NB4 (cell line): Measurements from ENCODE around the gene AP3B1.

Source experiments
- DNase-seq: peaks from one replicate; pipeline ENCODE4 v3.0.0; 2010; ENCODE audit warnings: low read depth
- H3K4me3 ChIP-seq: one replicate; pipeline ENCODE4 v1.5.1; 2011; ENCODE audit warnings: mild to moderate bottlenecking, low read depth, low read length, moderate library complexity
- CTCF ChIP-seq: IDR thresholded peaks from one replicate; pipeline ENCODE4 v1.5.1; 2012; ENCODE audit warnings: low read depth, low read length
- MAX ChIP-seq: IDR thresholded peaks from 2 replicates; pipeline ENCODE4 v1.6.1; 2011; ENCODE audit warnings: low read depth, low read length
- MYC ChIP-seq: IDR thresholded peaks from 2 replicates; pipeline ENCODE4 v1.6.1; 2011; ENCODE audit warnings: low read depth, low read length
- POLR2A ChIP-seq: IDR thresholded peaks from 2 replicates; pipeline ENCODE4 v1.6.1; 2011; ENCODE audit warnings: mild to moderate bottlenecking; ENCODE audit not compliant: insufficient read length; ENCODE audit errors: extremely low read depth

The AP3B1 gene

DNA sequence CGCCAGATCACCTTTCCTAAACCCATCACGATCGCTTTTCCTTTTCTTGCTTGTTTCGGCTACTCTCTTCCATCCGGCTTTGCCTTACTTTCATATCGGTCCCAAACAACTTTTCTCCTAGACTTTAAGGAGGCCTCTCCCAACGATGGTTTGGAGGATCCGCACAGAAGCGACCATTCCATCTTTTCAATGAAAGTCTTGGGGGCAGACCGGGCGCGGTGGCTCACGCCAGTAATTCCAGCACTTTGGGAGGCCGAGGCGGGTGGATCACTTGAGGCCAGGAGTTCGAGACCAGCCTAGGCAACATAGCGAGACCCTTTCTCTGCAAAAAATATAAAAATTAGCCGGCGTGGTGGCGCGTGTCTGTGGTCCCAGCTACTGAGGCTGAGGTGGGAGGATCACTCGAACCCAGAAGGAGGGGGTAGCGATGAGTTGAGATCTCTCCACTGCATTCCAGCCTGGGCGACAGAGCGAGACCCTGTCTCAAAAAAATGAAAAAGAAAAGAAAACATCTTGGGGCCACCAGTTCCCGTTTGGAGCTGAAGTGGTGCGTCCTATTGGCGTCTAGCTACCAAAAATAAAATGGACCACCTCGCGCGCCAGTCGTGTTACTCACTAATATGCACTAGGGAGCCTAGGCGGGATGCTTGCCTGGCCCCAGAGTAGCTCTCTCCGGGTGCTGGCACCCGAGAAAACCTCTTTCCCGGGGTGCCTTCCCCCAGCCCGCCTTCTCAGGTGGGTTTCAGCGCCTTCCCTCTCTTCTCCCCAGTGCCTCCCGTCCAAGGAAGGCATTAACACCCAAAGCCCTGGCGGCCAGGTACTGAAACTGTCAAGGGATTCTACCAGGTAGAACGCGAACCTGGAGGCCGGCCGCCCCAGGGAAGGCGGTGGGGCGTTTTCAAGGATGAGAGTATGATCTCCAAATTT lies 800 bp upstream of the AP3B1 start:
- peak; percentile 27 for DNase-seq
- H3K4me3 ChIP-seq: peak overlapping the region; percentile 96
- TF ChIP-seq MAX (no peak), POLR2A (no peak), CTCF (no peak), MYC (no peak)

GRCh38 chr5:78293851-78294247 lies 649 bp downstream of the AP3B1 start:
- TF ChIP-seq MYC: no peak
- no peak for TF ChIP-seq POLR2A
- TF ChIP-seq MAX: no peak
- no peak for TF ChIP-seq CTCF
- peak overlapping the region; percentile 96 for H3K4me3 ChIP-seq
- no peak for DNase-seq

- DNase-seq: no peak
- TF ChIP-seq CTCF (no peak), MYC (no peak)
Observed at GRCh38 chr5:78291687-78292086, 2.8 kb downstream of the AP3B1 start.

DNA sequence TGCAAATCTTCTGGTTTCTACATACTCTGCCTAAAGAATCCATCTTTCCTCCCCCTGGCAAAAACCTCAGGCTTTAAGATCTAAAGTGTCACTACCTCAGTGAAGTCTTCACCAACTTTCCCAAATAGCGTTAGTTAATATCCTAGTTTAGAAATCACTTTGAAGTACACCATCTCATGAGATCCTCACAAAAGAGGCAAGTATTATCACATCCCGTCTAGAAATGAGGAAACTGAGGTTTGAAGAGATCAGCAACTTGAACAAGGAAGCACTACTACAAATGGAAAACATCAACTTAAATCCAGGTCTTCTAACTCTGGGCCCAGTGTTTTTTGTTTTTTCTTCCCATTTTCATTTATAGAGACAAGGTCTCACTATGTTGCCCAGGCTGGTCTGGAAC lies 4.6 kb downstream of the AP3B1 start:
- DNase-seq: no peak
- no peak overlapping the region for H3K4me3 ChIP-seq
- TF ChIP-seq MAX (no peak), POLR2A (no peak), MYC (no peak), CTCF (no peak)

More at GRCh38 chr5:78291687-78292086, 2.8 kb downstream of the AP3B1 start:
- peak overlapping the region; percentile 49 for H3K4me3 ChIP-seq

- DNase-seq: no peak
- H3K4me3 ChIP-seq: no peak overlapping the region
- TF ChIP-seq CTCF: no peak
- no peak for TF ChIP-seq MYC
- TF ChIP-seq MAX: no peak
- no peak for TF ChIP-seq POLR2A
Observed at GRCh38 chr5:78288246-78288645, 6.3 kb downstream of the AP3B1 start.
